ENCODE measurements around the gene IFT43. TPM values are rescaled to one million over a fixed set of nuclear protein-coding genes. Genes with fewer than 3 reads are reported as not detected.
"Not testable (repeated sequence)": the region's sequence is repeated elsewhere in the genome, so short reads cannot be mapped to it uniquely, and the experiment has no call there.

Gene IFT43
- total RNA-seq, 1 donor: 4.8 TPM

GRCh38 chr14:75989134-75989533 is 3.6 kb downstream of the IFT43 start:
- no peaks in the 10 kb centered on the region for H3K27me3 ChIP-seq (ENCODE audit: insufficient read depth, low read length)

GRCh38 chr14:75990297-75990696 is 4.7 kb downstream of the IFT43 start:
- Histone ChIP-seq H3K4me3 (ENCODE audit: low read length) (no peak overlapping the region), H3K27me3 (ENCODE audit: insufficient read depth, low read length) (no peaks in the 10 kb centered on the region), H3K4me1 (ENCODE audit: insufficient read depth, low read length) (peaks cover 7% of the 10 kb centered on the region), H3K9me3 (ENCODE audit: low read depth, low read length) (no peaks in the 10 kb centered on the region)

More at GRCh38 chr14:75989134-75989533, 3.6 kb downstream of the IFT43 start:
- Histone ChIP-seq H3K9me3 (ENCODE audit: low read depth, low read length) (no peaks in the 10 kb centered on the region), H3K4me1 (ENCODE audit: insufficient read depth, low read length) (peaks cover 7% of the 10 kb centered on the region), H3K4me3 (ENCODE audit: low read length) (no peak overlapping the region)

GRCh38 chr14:75991753-75992152 is 6.2 kb downstream of the IFT43 start:
- Histone ChIP-seq H3K4me3 (ENCODE audit: low read length) (no peak overlapping the region), H3K4me1 (ENCODE audit: insufficient read depth, low read length) (no peaks in the 10 kb centered on the region), H3K9me3 (ENCODE audit: low read depth, low read length) (no peaks in the 10 kb centered on the region), H3K27me3 (ENCODE audit: insufficient read depth, low read length) (no peaks in the 10 kb centered on the region)

- no peaks in the 10 kb centered on the region for H3K4me1 ChIP-seq (ENCODE audit: insufficient read depth, low read length)
- H3K4me3 ChIP-seq (ENCODE audit: low read length): no peak overlapping the region
- no peaks in the 10 kb centered on the region for H3K27me3 ChIP-seq (ENCODE audit: insufficient read depth, low read length)
- H3K9me3 ChIP-seq (ENCODE audit: low read depth, low read length): no peaks in the 10 kb centered on the region
Observed at GRCh38 chr14:75993567-75994041, 8.0 kb downstream of the IFT43 start.

GRCh38 chr14:75995372-75996041 is 9.9 kb downstream of the IFT43 start:
- no peaks in the 10 kb centered on the region for H3K27me3 ChIP-seq (ENCODE audit: insufficient read depth, low read length)
- H3K9me3 ChIP-seq (ENCODE audit: low read depth, low read length): no peaks in the 10 kb centered on the region
- H3K4me3 ChIP-seq (ENCODE audit: low read length): no peak overlapping the region
- H3K4me1 ChIP-seq (ENCODE audit: insufficient read depth, low read length): no peaks in the 10 kb centered on the region

- no peaks in the 10 kb centered on the region for H3K27me3 ChIP-seq (ENCODE audit: insufficient read depth, low read length)
- no peaks in the 10 kb centered on the region for H3K9me3 ChIP-seq (ENCODE audit: low read depth, low read length)
- H3K4me3 ChIP-seq (ENCODE audit: low read length): no peak overlapping the region
- no peaks in the 10 kb centered on the region for H3K4me1 ChIP-seq (ENCODE audit: insufficient read depth, low read length)
Observed at GRCh38 chr14:75996488-75996887, 10.9 kb downstream of the IFT43 start.

GRCh38 chr14:75999511-76000190 is 14.1 kb downstream of the IFT43 start:
- H3K9me3 ChIP-seq (ENCODE audit: low read depth, low read length): peaks cover 5% of the 10 kb centered on the region
- no peak overlapping the region for H3K4me3 ChIP-seq (ENCODE audit: low read length)
- H3K4me1 ChIP-seq (ENCODE audit: insufficient read depth, low read length): no peaks in the 10 kb centered on the region
- H3K27me3 ChIP-seq (ENCODE audit: insufficient read depth, low read length): no peaks in the 10 kb centered on the region

GRCh38 chr14:76002383-76002782 is 16.8 kb downstream of the IFT43 start:
- H3K9me3 ChIP-seq (ENCODE audit: low read depth, low read length): peaks cover 10% of the 10 kb centered on the region
- no peaks in the 10 kb centered on the region for H3K4me1 ChIP-seq (ENCODE audit: insufficient read depth, low read length)
- H3K27me3 ChIP-seq (ENCODE audit: insufficient read depth, low read length): no peaks in the 10 kb centered on the region
- no peak overlapping the region for H3K4me3 ChIP-seq (ENCODE audit: low read length)

GRCh38 chr14:76006253-76006652 is 20.7 kb downstream of the IFT43 start:
- H3K27me3 ChIP-seq (ENCODE audit: insufficient read depth, low read length): no peaks in the 10 kb centered on the region
- peaks cover 10% of the 10 kb centered on the region for H3K9me3 ChIP-seq (ENCODE audit: low read depth, low read length)
- H3K4me1 ChIP-seq (ENCODE audit: insufficient read depth, low read length): no peaks in the 10 kb centered on the region
- no peak overlapping the region for H3K4me3 ChIP-seq (ENCODE audit: low read length)

- peaks cover 10% of the 10 kb centered on the region for H3K9me3 ChIP-seq (ENCODE audit: low read depth, low read length)
- no peaks in the 10 kb centered on the region for H3K27me3 ChIP-seq (ENCODE audit: insufficient read depth, low read length)
- H3K4me3 ChIP-seq (ENCODE audit: low read length): no peak overlapping the region
- no peaks in the 10 kb centered on the region for H3K4me1 ChIP-seq (ENCODE audit: insufficient read depth, low read length)
Observed at GRCh38 chr14:76007379-76007778, 21.8 kb downstream of the IFT43 start.

- peaks cover 10% of the 10 kb centered on the region for H3K9me3 ChIP-seq (ENCODE audit: low read depth, low read length)
- no peak overlapping the region for H3K4me3 ChIP-seq (ENCODE audit: low read length)
- H3K4me1 ChIP-seq (ENCODE audit: insufficient read depth, low read length): no peaks in the 10 kb centered on the region
- no peaks in the 10 kb centered on the region for H3K27me3 ChIP-seq (ENCODE audit: insufficient read depth, low read length)
Observed at GRCh38 chr14:76007852-76008251, 22.3 kb downstream of the IFT43 start.

GRCh38 chr14:76009627-76010026 is 24.1 kb downstream of the IFT43 start:
- not testable (repeated sequence) for H3K4me3 ChIP-seq (ENCODE audit: low read length); H3K27me3 ChIP-seq (ENCODE audit: insufficient read depth, low read length); H3K4me1 ChIP-seq (ENCODE audit: insufficient read depth, low read length); H3K9me3 ChIP-seq (ENCODE audit: low read depth, low read length)

- H3K27me3 ChIP-seq (ENCODE audit: insufficient read depth, low read length): no peaks in the 10 kb centered on the region
- no peaks in the 10 kb centered on the region for H3K4me1 ChIP-seq (ENCODE audit: insufficient read depth, low read length)
- no peak overlapping the region for H3K4me3 ChIP-seq (ENCODE audit: low read length)
- H3K9me3 ChIP-seq (ENCODE audit: low read depth, low read length): no peaks in the 10 kb centered on the region
Observed at GRCh38 chr14:76011930-76012329, 26.4 kb downstream of the IFT43 start.

GRCh38 chr14:76012354-76012753 is 26.8 kb downstream of the IFT43 start:
- H3K9me3 ChIP-seq (ENCODE audit: low read depth, low read length): no peaks in the 10 kb centered on the region
- no peaks in the 10 kb centered on the region for H3K27me3 ChIP-seq (ENCODE audit: insufficient read depth, low read length)
- no peaks in the 10 kb centered on the region for H3K4me1 ChIP-seq (ENCODE audit: insufficient read depth, low read length)
- no peak overlapping the region for H3K4me3 ChIP-seq (ENCODE audit: low read length)

GRCh38 chr14:76015191-76015590 is 29.6 kb downstream of the IFT43 start:
- no peaks in the 10 kb centered on the region for H3K4me1 ChIP-seq (ENCODE audit: insufficient read depth, low read length)
- peaks cover 10% of the 10 kb centered on the region for H3K9me3 ChIP-seq (ENCODE audit: low read depth, low read length)
- no peak overlapping the region for H3K4me3 ChIP-seq (ENCODE audit: low read length)
- no peaks in the 10 kb centered on the region for H3K27me3 ChIP-seq (ENCODE audit: insufficient read depth, low read length)

- no peaks in the 10 kb centered on the region for H3K4me1 ChIP-seq (ENCODE audit: insufficient read depth, low read length)
- H3K9me3 ChIP-seq (ENCODE audit: low read depth, low read length): peaks cover 10% of the 10 kb centered on the region
- H3K4me3 ChIP-seq (ENCODE audit: low read length): no peak overlapping the region
- H3K27me3 ChIP-seq (ENCODE audit: insufficient read depth, low read length): no peaks in the 10 kb centered on the region
Observed at GRCh38 chr14:76015668-76016067, 30.1 kb downstream of the IFT43 start.
